Measurements from ENCODE around the gene MATCAP1.
A peak's percentile ranks its signal among the peaks of the same experiment; 100 is the strongest.

MATCAP1 gene

DNA sequence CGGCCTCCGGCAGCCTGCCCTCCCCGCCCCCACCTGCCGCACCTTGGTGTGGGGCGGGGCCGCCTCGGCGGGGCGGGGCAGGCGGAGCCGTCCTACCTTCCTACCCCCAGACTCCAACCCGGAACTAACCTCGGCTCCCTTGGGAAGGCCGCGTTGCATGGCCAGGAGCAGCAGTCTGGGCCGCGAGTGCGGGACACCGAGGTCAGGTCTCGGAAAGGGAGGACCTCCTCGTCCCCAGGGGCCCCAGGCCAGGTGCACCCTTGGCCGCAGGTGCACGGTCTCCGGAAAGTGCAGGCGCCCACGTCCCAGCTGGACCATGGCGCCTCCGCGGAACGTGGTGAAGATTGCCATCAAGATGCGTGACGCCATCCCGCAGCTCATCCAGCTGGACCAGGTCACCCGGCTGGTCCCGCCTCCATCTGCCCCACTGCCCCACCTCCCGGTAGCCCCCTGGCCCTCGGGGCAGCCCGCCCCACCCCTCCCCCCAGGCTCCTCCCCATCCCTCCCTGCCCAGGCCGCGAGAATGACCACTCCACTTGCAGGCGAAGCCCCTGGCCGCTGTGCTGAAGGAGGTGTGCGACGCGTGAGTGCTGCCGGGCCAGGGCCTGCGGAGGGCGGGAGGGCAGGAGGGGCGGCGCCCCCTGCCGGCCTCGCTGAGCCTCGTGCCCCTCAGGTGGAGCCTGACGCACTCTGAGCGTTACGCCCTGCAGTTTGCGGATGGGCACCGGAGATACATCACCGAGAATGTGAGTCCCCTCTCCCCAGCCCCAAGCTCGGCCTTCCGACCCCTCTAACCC, 15.4 kb upstream of the MATCAP1 start, which contains the start of gene ELMO3:
TSS of gene ELMO3 (plus strand) at position 121 of the 797 bp plus-strand sequence. CDS start at position 317, 196 bp downstream.
- H3K27me3 ChIP-seq = no peaks in the 10 kb centered on the region
- H3K4me3 ChIP-seq (ENCODE audit: low read depth, low read length) = no peak within 1 kb of the TSS
- no peaks in the 10 kb centered on the region for H3K4me1 ChIP-seq
- no peaks in the 10 kb centered on the region for H3K9me3 ChIP-seq
- DNase-seq = no peak
- TF ChIP-seq, protein P1, sequence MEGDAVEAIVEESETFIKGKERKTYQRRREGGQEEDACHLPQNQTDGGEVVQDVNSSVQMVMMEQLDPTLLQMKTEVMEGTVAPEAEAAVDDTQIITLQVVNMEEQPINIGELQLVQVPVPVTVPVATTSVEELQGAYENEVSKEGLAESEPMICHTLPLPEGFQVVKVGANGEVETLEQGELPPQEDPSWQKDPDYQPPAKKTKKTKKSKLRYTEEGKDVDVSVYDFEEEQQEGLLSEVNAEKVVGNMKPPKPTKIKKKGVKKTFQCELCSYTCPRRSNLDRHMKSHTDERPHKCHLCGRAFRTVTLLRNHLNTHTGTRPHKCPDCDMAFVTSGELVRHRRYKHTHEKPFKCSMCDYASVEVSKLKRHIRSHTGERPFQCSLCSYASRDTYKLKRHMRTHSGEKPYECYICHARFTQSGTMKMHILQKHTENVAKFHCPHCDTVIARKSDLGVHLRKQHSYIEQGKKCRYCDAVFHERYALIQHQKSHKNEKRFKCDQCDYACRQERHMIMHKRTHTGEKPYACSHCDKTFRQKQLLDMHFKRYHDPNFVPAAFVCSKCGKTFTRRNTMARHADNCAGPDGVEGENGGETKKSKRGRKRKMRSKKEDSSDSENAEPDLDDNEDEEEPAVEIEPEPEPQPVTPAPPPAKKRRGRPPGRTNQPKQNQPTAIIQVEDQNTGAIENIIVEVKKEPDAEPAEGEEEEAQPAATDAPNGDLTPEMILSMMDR (IDR thresholded peaks at IDR 0.05; ENCODE audit: low read depth, low read length) = no peak
- H3K36me3 ChIP-seq = peaks cover 60% of the 10 kb centered on the region

DNA sequence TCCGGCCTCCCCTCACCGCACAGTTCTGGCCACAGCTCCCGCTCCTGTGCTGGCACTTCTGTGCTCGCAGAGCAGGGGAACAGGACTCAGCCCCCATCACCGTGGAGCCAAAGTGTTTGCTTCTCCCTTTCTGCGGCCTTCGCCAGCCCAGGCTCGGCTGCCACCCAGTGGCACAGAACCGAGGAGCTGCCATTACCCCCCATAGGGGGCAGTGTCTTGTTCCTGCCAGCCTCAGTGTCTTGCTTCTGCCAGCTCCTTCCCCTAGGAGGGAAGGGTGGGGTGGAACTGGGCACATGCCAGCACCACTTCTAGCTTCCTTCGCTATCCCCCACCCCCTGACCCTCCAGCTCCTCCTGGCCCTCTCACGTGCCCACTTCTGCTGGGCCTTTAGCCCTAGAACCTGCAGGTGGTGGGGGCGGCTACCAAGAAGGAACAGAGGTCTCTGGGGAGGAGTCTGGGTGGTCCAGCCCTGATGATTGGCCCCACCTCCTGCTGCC, 14.5 kb upstream of the MATCAP1 start:
- H3K9me3 ChIP-seq = no peaks in the 10 kb centered on the region
- TF ChIP-seq, protein P1 (IDR thresholded peaks at IDR 0.05; ENCODE audit: low read depth, low read length) = peak; percentile 78
- no peaks in the 10 kb centered on the region for H3K27me3 ChIP-seq
- H3K4me1 ChIP-seq = no peaks in the 10 kb centered on the region
- H3K36me3 ChIP-seq = peaks cover 64% of the 10 kb centered on the region
- peak; percentile 65 for DNase-seq
- H3K4me3 ChIP-seq (ENCODE audit: low read depth, low read length) = no peak overlapping the region

DNA sequence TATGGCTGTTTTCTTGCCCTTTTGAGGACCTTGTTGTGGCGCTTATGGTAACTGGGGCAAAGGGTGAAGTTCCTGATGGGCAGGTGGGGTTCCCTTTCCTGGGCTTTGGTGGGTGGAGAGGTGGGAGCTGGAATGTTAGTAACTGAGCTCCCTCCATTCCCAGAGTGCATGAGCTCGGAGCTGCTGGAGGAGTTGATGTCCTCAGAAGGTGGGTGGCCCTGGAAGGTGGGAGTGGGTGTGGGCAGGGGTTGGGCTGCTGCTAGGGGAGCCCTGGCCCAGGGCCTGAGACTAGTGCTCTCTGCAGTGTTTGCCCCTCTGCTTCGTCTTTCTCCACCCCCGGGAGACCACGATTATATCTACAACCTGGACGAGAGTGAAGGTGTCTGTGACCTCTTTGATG, 13.9 kb upstream of the MATCAP1 start:
- TF ChIP-seq, protein P1 (IDR thresholded peaks at IDR 0.05; ENCODE audit: low read depth, low read length) = no peak

DNA sequence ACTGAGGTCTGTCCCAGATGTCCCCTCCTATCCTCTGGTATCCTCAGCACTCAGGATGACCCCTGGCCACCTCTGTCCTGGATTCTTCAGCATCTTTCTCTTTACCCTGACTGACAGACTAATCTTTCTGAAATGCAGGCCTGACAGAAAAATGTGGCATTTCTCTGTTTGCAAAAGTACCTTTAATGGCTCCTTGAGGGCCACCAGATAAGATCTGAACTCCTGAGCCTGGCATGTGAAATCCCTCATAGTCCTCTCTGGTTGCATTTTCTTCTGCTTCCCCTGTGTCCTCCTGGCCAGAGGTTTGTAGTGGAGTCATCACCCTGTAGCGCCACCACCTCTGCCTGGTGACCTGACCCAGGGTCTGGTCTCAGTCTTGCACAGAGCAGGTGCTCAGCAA, 13.1 kb upstream of the MATCAP1 start:
- Histone ChIP-seq H3K4me1 (no peaks in the 10 kb centered on the region), H3K4me3 (ENCODE audit: low read depth, low read length) (no peak overlapping the region), H3K27me3 (no peaks in the 10 kb centered on the region), H3K9me3 (no peaks in the 10 kb centered on the region), H3K36me3 (peaks cover 58% of the 10 kb centered on the region)
- TF ChIP-seq, protein P1 (IDR thresholded peaks at IDR 0.05; ENCODE audit: low read depth, low read length) = no peak
- no peak for DNase-seq

More for the DNA sequence above, 13.9 kb upstream of the MATCAP1 start:
- Histone ChIP-seq H3K4me3 (ENCODE audit: low read depth, low read length) (no peak overlapping the region), H3K36me3 (peaks cover 64% of the 10 kb centered on the region), H3K9me3 (no peaks in the 10 kb centered on the region), H3K27me3 (no peaks in the 10 kb centered on the region), H3K4me1 (no peaks in the 10 kb centered on the region)
- no peak for DNase-seq

DNA sequence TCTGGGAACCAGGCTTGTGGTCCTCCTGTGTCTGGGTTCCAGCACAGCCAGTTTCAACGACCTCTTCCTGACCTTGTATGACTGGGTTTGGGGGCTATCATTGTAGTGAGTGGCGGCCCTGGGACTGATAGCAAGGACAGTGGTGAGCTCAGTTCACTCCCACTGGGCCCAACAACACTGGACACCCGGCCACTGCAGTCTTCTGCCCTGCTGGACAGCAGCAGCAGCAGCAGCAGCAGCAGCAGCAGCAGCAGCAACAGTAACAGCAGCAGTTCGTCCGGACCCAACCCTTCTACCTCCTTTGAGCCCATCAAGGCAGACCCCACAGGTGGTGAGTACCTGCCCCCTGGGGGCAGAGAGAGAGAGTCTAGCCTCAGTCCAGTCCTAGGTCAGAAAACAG, 11.9 kb upstream of the MATCAP1 start:
- H3K36me3 ChIP-seq = peaks cover 53% of the 10 kb centered on the region
- H3K4me3 ChIP-seq (ENCODE audit: low read depth, low read length) = no peak overlapping the region
- DNase-seq = no peak
- TF ChIP-seq, protein P1 (IDR thresholded peaks at IDR 0.05; ENCODE audit: low read depth, low read length) = no peak
- no peaks in the 10 kb centered on the region for H3K27me3 ChIP-seq
- H3K4me1 ChIP-seq = no peaks in the 10 kb centered on the region
- H3K9me3 ChIP-seq = no peaks in the 10 kb centered on the region

DNA sequence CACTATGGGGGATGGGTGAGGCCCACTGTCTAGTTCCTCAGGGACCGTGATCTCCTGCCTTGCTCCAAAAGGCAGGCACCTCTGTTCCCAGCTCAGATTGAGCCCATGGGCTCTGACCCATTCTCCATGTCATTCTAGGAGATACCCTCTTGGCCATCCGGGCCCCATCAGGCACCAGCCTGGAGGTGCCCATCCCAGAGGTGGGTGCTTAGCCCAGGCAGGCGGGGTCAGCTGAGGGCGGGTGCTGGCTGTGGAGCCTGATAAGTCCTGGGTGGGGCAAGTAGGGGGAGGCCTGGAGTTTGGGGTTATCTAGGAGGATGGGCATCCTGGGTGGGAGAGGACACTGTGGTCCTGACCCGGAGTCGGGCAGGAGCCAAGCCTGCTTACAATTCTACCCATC, 10.5 kb upstream of the MATCAP1 start:
- no peak for DNase-seq
- H3K9me3 ChIP-seq = no peaks in the 10 kb centered on the region
- no peaks in the 10 kb centered on the region for H3K27me3 ChIP-seq
- no peak overlapping the region for H3K4me3 ChIP-seq (ENCODE audit: low read depth, low read length)
- TF ChIP-seq, protein P1 (IDR thresholded peaks at IDR 0.05; ENCODE audit: low read depth, low read length) = no peak
- H3K36me3 ChIP-seq = peaks cover 50% of the 10 kb centered on the region
- no peaks in the 10 kb centered on the region for H3K4me1 ChIP-seq

All from BE2C (cell line).